Vagina (tissue), 2 donors: ENCODE data around the gene KIRREL3.

Source experiments
- POLR2A ChIP-seq, 2 donors: fragments of 450-650 bp; IDR thresholded peaks; one replicate each; pipeline ENCODE4 v1.6.1; 2017; ENCODE audit warnings: antibody characterized with exemption in 2 of 2, mild to moderate bottlenecking in 2 of 2, moderate library complexity in 2 of 2
- TF ChIP-seq, protein P1 (sequence below), 3 experiments: fragments of 450-650 bp in 2 of 3; fragments of 200-600 bp in 1 of 3; sonication (generic) in 1 of 3; IDR thresholded peaks; one replicate each; pipeline ENCODE4 v1.5.1; 2017 to 2019; ENCODE audit warnings: antibody characterized with exemption in 3 of 3, mild to moderate bottlenecking in 2 of 3, moderate library complexity in 2 of 3

- TF ChIP-seq, protein P1, sequence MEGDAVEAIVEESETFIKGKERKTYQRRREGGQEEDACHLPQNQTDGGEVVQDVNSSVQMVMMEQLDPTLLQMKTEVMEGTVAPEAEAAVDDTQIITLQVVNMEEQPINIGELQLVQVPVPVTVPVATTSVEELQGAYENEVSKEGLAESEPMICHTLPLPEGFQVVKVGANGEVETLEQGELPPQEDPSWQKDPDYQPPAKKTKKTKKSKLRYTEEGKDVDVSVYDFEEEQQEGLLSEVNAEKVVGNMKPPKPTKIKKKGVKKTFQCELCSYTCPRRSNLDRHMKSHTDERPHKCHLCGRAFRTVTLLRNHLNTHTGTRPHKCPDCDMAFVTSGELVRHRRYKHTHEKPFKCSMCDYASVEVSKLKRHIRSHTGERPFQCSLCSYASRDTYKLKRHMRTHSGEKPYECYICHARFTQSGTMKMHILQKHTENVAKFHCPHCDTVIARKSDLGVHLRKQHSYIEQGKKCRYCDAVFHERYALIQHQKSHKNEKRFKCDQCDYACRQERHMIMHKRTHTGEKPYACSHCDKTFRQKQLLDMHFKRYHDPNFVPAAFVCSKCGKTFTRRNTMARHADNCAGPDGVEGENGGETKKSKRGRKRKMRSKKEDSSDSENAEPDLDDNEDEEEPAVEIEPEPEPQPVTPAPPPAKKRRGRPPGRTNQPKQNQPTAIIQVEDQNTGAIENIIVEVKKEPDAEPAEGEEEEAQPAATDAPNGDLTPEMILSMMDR (IDR thresholded peaks at IDR 0.05), result no peak
- no peak for TF ChIP-seq POLR2A (IDR thresholded peaks at IDR 0.05)
Observed at GRCh38 chr11:126410649-126411048, 589.9 kb downstream of the KIRREL3 start.
